Prostate gland (tissue), 2 donors: ENCODE data around the gene PLAAT3. TPM values are rescaled to one million over a fixed set of nuclear protein-coding genes. Genes with fewer than 3 reads are reported as not detected.
"Not testable (repeated sequence)": the region's sequence is repeated elsewhere in the genome, so short reads cannot be mapped to it uniquely, and the experiment has no call there.

Experiments used
- DNase-seq: peaks from one replicate; pipeline ENCODE4 v3.0.0-alpha.2; 2019; ENCODE audit warnings: low spot score
- H3K27ac ChIP-seq, 2 donors: fragments of 200-600 bp; sonication (generic); 2 replicates each; pipeline ENCODE4 v1.5.1; 2017 to 2019
- H3K27me3 ChIP-seq: fragments of 200-600 bp; sonication (generic); replicated peaks from 2 replicates; pipeline ENCODE4 v1.5.1; 2019; ENCODE audit not compliant: insufficient read depth
- H3K36me3 ChIP-seq, 2 donors: fragments of 200-600 bp; sonication (generic); 1 replicate in 1 of 2; 2 replicates in 1 of 2; pipeline versions ENCODE4 v1.5.1 to v1.8.1; 2017 to 2019
- H3K4me1 ChIP-seq: fragments of 200-600 bp; sonication (generic); replicated peaks from 2 replicates; pipeline ENCODE4 v1.5.1; 2019
- H3K4me3 ChIP-seq, 2 donors: fragments of 200-600 bp; sonication (generic); 2 replicates each; pipeline ENCODE4 v1.5.1; 2017 to 2019
- H3K9me3 ChIP-seq: fragments of 200-600 bp; sonication (generic); 2 replicates; pipeline ENCODE4 v1.5.1; 2017
- CTCF ChIP-seq, 4 experiments: fragments of 200-600 bp in 2 of 4; fragments of 450-650 bp in 2 of 4; sonication (generic) in 2 of 4; IDR thresholded peaks; 1 replicate in 3 of 4; 2 replicates in 1 of 4; pipeline ENCODE4 v1.5.1; 2016 to 2019; ENCODE audit warnings: antibody characterized with exemption in 4 of 4, mild to moderate bottlenecking in 2 of 4, moderate library complexity in 2 of 4
- POLR2A ChIP-seq: fragments of 450-650 bp; IDR thresholded peaks from one replicate; pipeline ENCODE4 v1.6.1; 2016; ENCODE audit warnings: antibody characterized with exemption, mild to moderate bottlenecking
- POLR2AphosphoS5 ChIP-seq: sonication (generic); formaldehyde crosslinking; IDR thresholded peaks from one replicate; pipeline ENCODE4 v1.6.1; 2017; ENCODE audit warnings: antibody characterized with exemption
- WGBS: methylation state at CpG from one replicate; pipeline ENCODE4 v1.1.5; 2018; 5-methylcytosine and 5-hydroxymethylcytosine counted together
- intact Hi-C: fragments of 100-400 bp; cut with DNase I; formaldehyde crosslinking; loops from one replicate; pipeline ENCODE4 v1.14.2; 2022
- total RNA-seq, 2 donors: library from RNA; depleted of rRNA; stranded (reverse); fragments of >200 nt; gene quantifications; one replicate each; pipeline ENCODE4 v1.1.0, GENCODE V29; 2016

Gene PLAAT3
- total RNA-seq, 2 donors from 2014 or later: 7.0 to 118 TPM

GRCh38 chr11:63583357-63583677 lies 30.9 kb downstream of the PLAAT3 start:
- Histone ChIP-seq H3K27ac (no peak overlapping the region), H3K4me3 (no peak overlapping the region), H3K36me3 (no peaks in the 10 kb centered on the region), H3K4me1 (no peaks in the 10 kb centered on the region), H3K27me3 (no peaks in the 10 kb centered on the region), H3K9me3 (no peaks in the 10 kb centered on the region)
- no peak for DNase-seq
- intact Hi-C loops: no loop called here
- TF ChIP-seq CTCF (IDR thresholded peaks at IDR 0.05) (no peak), POLR2AphosphoS5 (peak; percentile 41), POLR2A (no peak)

GRCh38 chr11:63581224-63581623 lies 33.0 kb downstream of the PLAAT3 start:
- DNase-seq, H3K4me1 ChIP-seq, H3K9me3 ChIP-seq, H3K36me3 ChIP-seq, intact Hi-C loops, H3K27ac ChIP-seq, H3K27me3 ChIP-seq, H3K4me3 ChIP-seq: not testable (repeated sequence)
- 66% methylated on average over 7 of the region's 7 CpGs for WGBS

- H3K27me3 ChIP-seq, H3K36me3 ChIP-seq, DNase-seq, H3K9me3 ChIP-seq, H3K4me1 ChIP-seq, intact Hi-C loops, H3K27ac ChIP-seq, H3K4me3 ChIP-seq: not testable (repeated sequence)
- WGBS: 92% methylated on average over 3 of the region's 3 CpGs
Observed at GRCh38 chr11:63578882-63579281, 35.4 kb downstream of the PLAAT3 start.

GRCh38 chr11:63574856-63575602 lies 39.2 kb downstream of the PLAAT3 start:
- 36% methylated on average over 10 of the region's 10 CpGs for WGBS
- H3K27me3 ChIP-seq: no peaks in the 10 kb centered on the region
- peaks cover 2% of the 10 kb centered on the region for H3K4me1 ChIP-seq
- peak overlapping the region; percentile 62 to 71 for H3K27ac ChIP-seq
- TF ChIP-seq POLR2A: no peak
- no peak for TF ChIP-seq CTCF (IDR thresholded peaks at IDR 0.05)
- peak; percentile 5 for TF ChIP-seq POLR2AphosphoS5
- H3K4me3 ChIP-seq: peak overlapping the region; percentile 13 to 23
- H3K36me3 ChIP-seq: no peaks in the 10 kb centered on the region
- no peaks in the 10 kb centered on the region for H3K9me3 ChIP-seq
- intact Hi-C loops: loop anchor here (2.0 kb wide), 1 partner anchor 38 kb away; the partner anchor contains the start of gene PLAAT4
- DNase-seq: no peak

- 33% methylated on average over 15 of the region's 15 CpGs for WGBS
- Histone ChIP-seq H3K27ac (peak overlapping the region; percentile 62 to 71), H3K4me3 (peak overlapping the region; percentile 13 to 23), H3K27me3 (no peaks in the 10 kb centered on the region), H3K9me3 (no peaks in the 10 kb centered on the region), H3K36me3 (no peaks in the 10 kb centered on the region), H3K4me1 (peaks cover 2% of the 10 kb centered on the region)
- DNase-seq: peak; percentile 67
- TF ChIP-seq POLR2A (no peak), CTCF (IDR thresholded peaks at IDR 0.05) (peak in 1 of 4 experiments; percentile 8), POLR2AphosphoS5 (peak; percentile 62)
- intact Hi-C loops: loop anchor here (2.0 kb wide), 1 partner anchor 37 kb away; the partner anchor contains the start of gene PLAAT4
Observed at GRCh38 chr11:63573881-63574855, 40.1 kb downstream of the PLAAT3 start.
